Osteoblast (primary cell): ENCODE results near the gene TGFB1I1. TPM values are rescaled to one million over a fixed set of nuclear protein-coding genes. Genes with fewer than 3 reads are reported as not detected.
A peak's percentile ranks its signal among the peaks of the same experiment; 100 is the strongest.

ENCODE experiments used
- DNase-seq: peaks from one replicate; pipeline ENCODE4 v3.0.0; 2011; ENCODE audit warnings: low spot score, mixed read lengths; ENCODE audit not compliant: insufficient read length; ENCODE audit errors: missing footprints
- H2AFZ ChIP-seq: 2 replicates; pipeline ENCODE4 v1.6.0; 2011; ENCODE audit warnings: mild to moderate bottlenecking, low read length
- H3K27ac ChIP-seq: 2 replicates; pipeline ENCODE4 v1.5.1; 2011; ENCODE audit warnings: mild to moderate bottlenecking, low read depth, low read length, moderate library complexity
- H3K27me3 ChIP-seq: 2 replicates; pipeline ENCODE4 v1.6.0; 2012; ENCODE audit warnings: mild to moderate bottlenecking, control low read depth, inconsistent platforms, low read length, moderate library complexity; ENCODE audit not compliant: insufficient read depth
- H3K36me3 ChIP-seq: 2 replicates; pipeline ENCODE4 v1.5.1; 2011; ENCODE audit warnings: mild to moderate bottlenecking, low read length, control low read depth, moderate library complexity; ENCODE audit not compliant: insufficient read depth
- H3K4me1 ChIP-seq: 2 replicates; pipeline ENCODE4 v1.5.1; 2011; ENCODE audit warnings: mild to moderate bottlenecking, low read length, control low read depth, moderate library complexity; ENCODE audit not compliant: insufficient read depth
- H3K4me2 ChIP-seq: 2 replicates; pipeline ENCODE4 v1.6.0; 2011; ENCODE audit warnings: mild to moderate bottlenecking, low read length; ENCODE audit not compliant: insufficient read depth
- H3K4me3 ChIP-seq: fragments of 200-600 bp; sonication (generic); 3 replicates; pipeline ENCODE4 v1.5.1; 2012; ENCODE audit warnings: mild to moderate bottlenecking, low read length, inconsistent platforms; ENCODE audit not compliant: insufficient read depth
- H3K79me2 ChIP-seq: 2 replicates; pipeline ENCODE4 v1.6.0; 2012; ENCODE audit warnings: mild to moderate bottlenecking, low read length, control low read depth, inconsistent platforms; ENCODE audit not compliant: insufficient read depth
- H3K9me3 ChIP-seq: 2 replicates; pipeline ENCODE4 v1.5.1; 2011; ENCODE audit warnings: low read depth, low read length, control low read depth
- H4K20me1 ChIP-seq: 2 replicates; pipeline ENCODE4 v1.6.0; 2012; ENCODE audit warnings: mild to moderate bottlenecking, low read length, control low read depth; ENCODE audit not compliant: insufficient read depth
- total RNA-seq: library from RNA; depleted of rRNA; stranded (reverse); fragments of >200 nt; gene quantifications from 2 replicates; pipeline ENCODE4 v1.2.3, GENCODE V29; 2012
- TF ChIP-seq, protein P1 (sequence below): IDR thresholded peaks from 2 replicates; pipeline ENCODE4 v1.5.1; 2011; ENCODE audit warnings: mild to moderate bottlenecking, low read depth, low read length, moderate library complexity; ENCODE audit errors: extremely low read depth

Gene TGFB1I1
- total RNA-seq, 1 donor: 60.1 TPM

- Histone ChIP-seq H3K4me3 (peak overlapping the region; percentile 84), H3K79me2 (peaks cover 4% of the 10 kb centered on the region), H3K36me3 (peaks cover 36% of the 10 kb centered on the region), H3K4me2 (peak overlapping the region; percentile 89), H4K20me1 (peaks cover 30% of the 10 kb centered on the region), H3K4me1 (peaks cover 28% of the 10 kb centered on the region), H3K27me3 (no peaks in the 10 kb centered on the region), H3K27ac (peak overlapping the region; percentile 77), H3K9me3 (no peaks in the 10 kb centered on the region), H2AFZ (peak overlapping the region; percentile 86)
- TF ChIP-seq, protein P1, sequence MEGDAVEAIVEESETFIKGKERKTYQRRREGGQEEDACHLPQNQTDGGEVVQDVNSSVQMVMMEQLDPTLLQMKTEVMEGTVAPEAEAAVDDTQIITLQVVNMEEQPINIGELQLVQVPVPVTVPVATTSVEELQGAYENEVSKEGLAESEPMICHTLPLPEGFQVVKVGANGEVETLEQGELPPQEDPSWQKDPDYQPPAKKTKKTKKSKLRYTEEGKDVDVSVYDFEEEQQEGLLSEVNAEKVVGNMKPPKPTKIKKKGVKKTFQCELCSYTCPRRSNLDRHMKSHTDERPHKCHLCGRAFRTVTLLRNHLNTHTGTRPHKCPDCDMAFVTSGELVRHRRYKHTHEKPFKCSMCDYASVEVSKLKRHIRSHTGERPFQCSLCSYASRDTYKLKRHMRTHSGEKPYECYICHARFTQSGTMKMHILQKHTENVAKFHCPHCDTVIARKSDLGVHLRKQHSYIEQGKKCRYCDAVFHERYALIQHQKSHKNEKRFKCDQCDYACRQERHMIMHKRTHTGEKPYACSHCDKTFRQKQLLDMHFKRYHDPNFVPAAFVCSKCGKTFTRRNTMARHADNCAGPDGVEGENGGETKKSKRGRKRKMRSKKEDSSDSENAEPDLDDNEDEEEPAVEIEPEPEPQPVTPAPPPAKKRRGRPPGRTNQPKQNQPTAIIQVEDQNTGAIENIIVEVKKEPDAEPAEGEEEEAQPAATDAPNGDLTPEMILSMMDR: no peak
- peak; percentile 72 for DNase-seq
Measured at GRCh38 chr16:31471241-31471874, 594 bp upstream of the TGFB1I1 start.

DNA sequence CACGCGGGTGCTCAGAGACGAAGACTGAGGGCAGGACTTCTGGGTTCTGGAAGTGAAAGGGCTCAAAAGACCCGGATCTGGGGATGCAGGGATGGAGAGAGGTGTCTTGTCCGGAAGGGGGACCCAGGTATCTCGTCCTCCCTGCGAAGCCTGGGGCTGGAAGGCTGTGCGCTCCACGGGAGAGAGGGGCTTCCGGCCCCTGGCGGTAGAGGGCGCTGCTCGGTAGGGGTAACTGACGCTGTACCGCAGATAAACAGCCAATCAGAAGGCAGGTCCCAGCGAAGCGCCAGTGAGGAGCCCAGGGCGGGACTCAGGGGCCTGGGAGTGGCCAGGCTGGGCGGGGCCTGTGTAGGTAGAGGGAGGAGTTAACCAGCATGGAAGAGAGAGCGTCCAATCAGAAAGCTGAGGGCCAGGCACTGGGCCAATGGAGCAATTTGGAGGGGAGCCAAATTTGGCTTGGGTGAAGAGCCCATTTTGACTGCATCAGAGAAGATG, 804 bp downstream of the TGFB1I1 start:
- H4K20me1 ChIP-seq: peaks cover 39% of the 10 kb centered on the region
- peak overlapping the region; percentile 89 for H3K4me2 ChIP-seq
- H3K79me2 ChIP-seq: peaks cover 4% of the 10 kb centered on the region
- peaks cover 35% of the 10 kb centered on the region for H3K36me3 ChIP-seq
- peak overlapping the region; percentile 80 for H2AFZ ChIP-seq
- peak overlapping the region; percentile 77 for H3K27ac ChIP-seq
- DNase-seq: peak; percentile 100
- peak overlapping the region; percentile 84 for H3K4me3 ChIP-seq
- TF ChIP-seq, protein P1: peak; percentile 73
- H3K9me3 ChIP-seq: no peaks in the 10 kb centered on the region
- H3K4me1 ChIP-seq: peaks cover 28% of the 10 kb centered on the region
- H3K27me3 ChIP-seq: no peaks in the 10 kb centered on the region

- peaks cover 41% of the 10 kb centered on the region for H4K20me1 ChIP-seq
- H3K4me3 ChIP-seq: peak overlapping the region; percentile 84
- no peak overlapping the region for H2AFZ ChIP-seq
Measured at GRCh38 chr16:31473264-31473984, 1.5 kb downstream of the TGFB1I1 start.

More at GRCh38 chr16:31473264-31473984, 1.5 kb downstream of the TGFB1I1 start:
- Histone ChIP-seq H3K4me1 (peaks cover 28% of the 10 kb centered on the region), H3K27ac (peak overlapping the region; percentile 66), H3K4me2 (peak overlapping the region; percentile 89), H3K79me2 (peaks cover 4% of the 10 kb centered on the region), H3K27me3 (no peaks in the 10 kb centered on the region), H3K36me3 (peaks cover 38% of the 10 kb centered on the region), H3K9me3 (no peaks in the 10 kb centered on the region)
- DNase-seq: peak; percentile 78
- TF ChIP-seq, protein P1: no peak
